HS-5 (cell line): ENCODE measurements around the gene SLC27A2.

ENCODE experiments used
- DNase-seq: peaks from one replicate; pipeline ENCODE4 v3.0.0-alpha.2; 2012; ENCODE audit warnings: low read depth

The SLC27A2 gene

GRCh38 chr15:50275091-50275490 is 93.1 kb downstream of the SLC27A2 start:
- no peak for DNase-seq

GRCh38 chr15:50275908-50276307 is 93.9 kb downstream of the SLC27A2 start:
- DNase-seq = no peak

GRCh38 chr15:50277370-50277769 is 95.4 kb downstream of the SLC27A2 start:
- DNase-seq = no peak

GRCh38 chr15:50278496-50278895 is 96.5 kb downstream of the SLC27A2 start:
- DNase-seq = no peak

- DNase-seq = no peak
Measured at GRCh38 chr15:50280271-50280670, 98.3 kb downstream of the SLC27A2 start.

- DNase-seq = no peak
Measured at GRCh38 chr15:50281427-50281826, 99.4 kb downstream of the SLC27A2 start.
